Suprapubic skin (tissue), 4 donors: Measurements from ENCODE around the gene FILIP1L.

ENCODE experiments used
- CTCF ChIP-seq, 2 donors: fragments of 200-600 bp in 1 of 2; fragments of 450-650 bp in 1 of 2; sonication (generic) in 1 of 2; IDR thresholded peaks; one replicate each; pipeline ENCODE4 v1.5.1; 2016 to 2019; ENCODE audit warnings: antibody characterized with exemption in 2 of 2, mild to moderate bottlenecking in 1 of 2, moderate library complexity in 1 of 2
- EP300 ChIP-seq: sonication (generic); formaldehyde crosslinking; IDR thresholded peaks from one replicate; pipeline ENCODE4 v1.6.1; 2017; ENCODE audit warnings: antibody characterized with exemption
- POLR2A ChIP-seq, 2 donors: fragments of 450-650 bp; IDR thresholded peaks; one replicate each; pipeline ENCODE4 v1.6.1; 2017; ENCODE audit warnings: antibody characterized with exemption in 2 of 2, mild to moderate bottlenecking in 2 of 2, moderate library complexity in 2 of 2
- POLR2AphosphoS5 ChIP-seq, 3 donors: sonication (generic); formaldehyde crosslinking; IDR thresholded peaks; one replicate each; pipeline ENCODE4 v1.6.1; 2017; ENCODE audit warnings: antibody characterized with exemption in 3 of 3

GRCh38 chr3:99902091-99902490 lies 212.2 kb downstream of the FILIP1L start:
- TF ChIP-seq CTCF (IDR thresholded peaks at IDR 0.05) (no peak), POLR2AphosphoS5 (IDR thresholded peaks at IDR 0.05) (no peak), POLR2A (IDR thresholded peaks at IDR 0.05) (no peak), EP300 (no peak)
